ENCODE measurements around the gene ZNF750.
A peak's percentile ranks its signal among the peaks of the same experiment; 100 is the strongest.

The ZNF750 gene

GRCh38 chr17:82859431-82860403, 19.9 kb upstream of the ZNF750 start:
- peak; percentile 7 for DNase-seq

GRCh38 chr17:82858376-82859126, 18.7 kb upstream of the ZNF750 start:
- DNase-seq, result no peak

- DNase-seq, result no peak
Observed at GRCh38 chr17:82856361-82856760, 16.5 kb upstream of the ZNF750 start.

- DNase-seq, result no peak
Observed at GRCh38 chr17:82854226-82854625, 14.4 kb upstream of the ZNF750 start.

GRCh38 chr17:82851381-82851780, 11.6 kb upstream of the ZNF750 start:
- DNase-seq, result no peak

GRCh38 chr17:82849076-82849945, 9.5 kb upstream of the ZNF750 start:
- DNase-seq, result no peak

- peak; percentile 14 for DNase-seq
Observed at GRCh38 chr17:82848022-82848592, 8.3 kb upstream of the ZNF750 start.

GRCh38 chr17:82846061-82846691, 6.4 kb upstream of the ZNF750 start:
- DNase-seq, result no peak

- DNase-seq, result no peak
Observed at GRCh38 chr17:82845163-82845807, 5.5 kb upstream of the ZNF750 start.

- DNase-seq, result no peak
Observed at GRCh38 chr17:82844796-82845162, 5.0 kb upstream of the ZNF750 start.

GRCh38 chr17:82843904-82844680, 4.3 kb upstream of the ZNF750 start:
- DNase-seq, result no peak

- DNase-seq, result no peak
Observed at GRCh38 chr17:82841921-82842596, 2.2 kb upstream of the ZNF750 start.

- no peak for DNase-seq
Observed at GRCh38 chr17:82840431-82840831, 609 bp upstream of the ZNF750 start.

- no peak for DNase-seq
Observed at GRCh38 chr17:82838386-82839063, 1.3 kb downstream of the ZNF750 start.

GRCh38 chr17:82837586-82838320, 2.1 kb downstream of the ZNF750 start:
- DNase-seq, result no peak

- DNase-seq, result no peak
Observed at GRCh38 chr17:82836823-82837357, 2.9 kb downstream of the ZNF750 start.

- no peak for DNase-seq
Observed at GRCh38 chr17:82835766-82836512, 3.9 kb downstream of the ZNF750 start.

GRCh38 chr17:82835122-82835521, 4.7 kb downstream of the ZNF750 start:
- DNase-seq, result no peak
